ENCODE data around the gene SFXN5. TPM values are rescaled to one million over a fixed set of nuclear protein-coding genes. Genes with fewer than 3 reads are reported as not detected.

Gene SFXN5
- total and polyA plus RNA-seq, 2 of the 8 experiments (the other 6 are each of a cell fraction or from before 2014, with no cell fraction given) = 29.3 to 33.1 TPM

DNA sequence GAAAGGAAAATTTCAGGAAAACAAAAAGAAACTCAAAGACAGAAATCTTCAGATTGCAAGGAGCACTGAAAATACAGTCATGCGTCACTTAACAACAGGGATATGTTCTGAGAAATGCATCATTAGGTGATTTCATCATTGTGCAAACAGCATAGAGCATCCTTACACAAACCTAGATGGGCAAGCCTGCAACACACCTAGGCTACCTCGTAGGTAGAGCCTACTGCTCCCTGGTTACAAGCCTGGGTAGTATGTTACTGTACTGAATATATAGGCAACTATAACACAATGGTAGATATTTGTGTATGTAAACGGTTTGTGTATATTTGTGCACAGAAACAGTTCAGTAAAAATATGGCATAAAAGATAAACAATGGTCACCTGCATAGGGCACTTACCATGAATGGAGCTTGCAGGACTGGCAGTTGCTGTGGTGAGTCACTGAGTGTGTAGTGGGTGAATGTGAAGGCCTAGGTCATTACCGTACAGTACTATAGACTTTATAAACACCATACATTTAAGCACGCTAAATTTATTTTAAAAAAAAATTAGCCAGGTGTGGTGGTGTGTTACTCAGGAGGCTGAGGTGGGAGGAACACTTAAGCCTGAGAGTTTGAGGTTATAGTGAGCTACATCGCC lies 33.4 kb downstream of the SFXN5 start:
- peaks cover 0 to 11% (median 8%) of the 10 kb centered on the region in 4 experiments; a peak in 5 of 7 replicates for H3K4me1 ChIP-seq (replicated peaks in 1 of 4; ENCODE audit: control insufficient read depth in 3 of 4, insufficient read depth in 4 of 4, low read length in 3 of 4)
- H2BK12ac ChIP-seq (ENCODE audit: low read depth, low read length) = no peak overlapping the region
- no peak overlapping the region for H2AK5ac ChIP-seq (ENCODE audit: low read depth, low read length)
- no peak overlapping the region for H3K9ac ChIP-seq (replicated peaks in 1 of 4; ENCODE audit: extremely low read depth in 1 of 4, low read depth in 3 of 4, low read length in 3 of 4)
- no peaks in the 10 kb centered on the region for H3K27me3 ChIP-seq (replicated peaks in 1 of 4; ENCODE audit: control insufficient read depth in 3 of 4, extremely low read depth in 1 of 4, insufficient read depth in 3 of 4, low read length in 3 of 4)
- CTCF ChIA-PET (ENCODE audit: partially characterized antibody) = interaction anchor here (0.6 to 2.4 kb wide), 7 partner anchors 18 to 148 kb away, joined by 3 to 8 read pairs (median 5); no protein-coding TSS in a partner anchor
- no peak overlapping the region for H4K5ac ChIP-seq (ENCODE audit: insufficient read length, low read depth, low read length)
- no peak overlapping the region for H2BK20ac ChIP-seq (ENCODE audit: low read length)
- no peak overlapping the region for H3K4ac ChIP-seq (replicated peaks; ENCODE audit: insufficient read length, low read depth, low read length)
- no peak overlapping the region for H4K91ac ChIP-seq (replicated peaks; ENCODE audit: insufficient read length, low read length)
- peaks cover 0 to 2% (median 0%) of the 10 kb centered on the region in 4 experiments; a peak in 2 of 8 replicates for H3K36me3 ChIP-seq (ENCODE audit: control insufficient read depth in 2 of 4, insufficient read depth in 4 of 4, low read length in 3 of 4)
- POLR2A ChIA-PET (ENCODE audit: partially characterized antibody) = interaction anchor here (0.6 kb wide), 1 partner anchor 12 kb away, joined by 3 read pairs; no protein-coding TSS in a partner anchor
- no peaks in the 10 kb centered on the region for H3K79me1 ChIP-seq (ENCODE audit: low read depth, low read length)
- no peak overlapping the region for H3K56ac ChIP-seq (replicated peaks; ENCODE audit: insufficient read length, low read depth, low read length)
- H3K23me2 ChIP-seq (ENCODE audit: low read depth, low read length) = no peaks in the 10 kb centered on the region
- DNase-seq (ENCODE audit: low read depth in 1 of 2, low spot score in 2 of 2) (no peak), FAIRE-seq (no peak)
- no peak overlapping the region for H3K18ac ChIP-seq (ENCODE audit: extremely low read depth, low read length)
- no peak overlapping the region for H3K23ac ChIP-seq (ENCODE audit: insufficient read length)
- H3K27ac ChIP-seq (ENCODE audit: low read depth, low read length) = no peak overlapping the region
- no peak overlapping the region for H2BK5ac ChIP-seq (ENCODE audit: low read depth, low read length)
- WGBS, 2 experiments (ENCODE audit: extremely low coverage in 1 of 2, insufficient coverage in 1 of 2, insufficient read length in 1 of 2, insufficient replicate concordance in 2 of 2, low coverage in 1 of 2, low lambda C conversion rate in 2 of 2, missing lambda C conversion rate in 1 of 2) = 87% methylated on average over 6 of the region's 6 CpGs; no CpG with 5 or more reads in 1 of the 2 experiments
- H2BK120ac ChIP-seq (replicated peaks; ENCODE audit: low read depth, low read length) = no peak overlapping the region
- H4K8ac ChIP-seq (ENCODE audit: extremely low read depth, insufficient read depth, low read length) = no peak overlapping the region
- no peaks in the 10 kb centered on the region for H3K9me3 ChIP-seq (ENCODE audit: insufficient read depth in 2 of 2, low read depth in 1 of 2, low read length in 1 of 2)
- no peaks in the 10 kb centered on the region for H3K79me2 ChIP-seq (ENCODE audit: control insufficient read depth in 1 of 2, insufficient read depth in 2 of 2, low read length in 2 of 2)
- H3K4me3 ChIP-seq (ENCODE audit: extremely low read depth in 1 of 4, insufficient read depth in 2 of 4, low read depth in 3 of 4, low read length in 4 of 4) = no peak overlapping the region
- no peak overlapping the region for H2AFZ ChIP-seq (ENCODE audit: low read length)
- no peak overlapping the region for H3K4me2 ChIP-seq (ENCODE audit: insufficient read depth in 1 of 2, low read depth in 2 of 2, low read length in 2 of 2)
- H3K14ac ChIP-seq (ENCODE audit: insufficient read length) = no peak overlapping the region
- peaks cover 2 to 4% of the 10 kb centered on the region in 2 experiments for H4K20me1 ChIP-seq (replicated peaks in 1 of 2; ENCODE audit: control insufficient read depth in 1 of 2, insufficient read depth in 2 of 2, low read length in 2 of 2)
- H2BK15ac ChIP-seq (ENCODE audit: low read length) = no peak overlapping the region
- TF ChIP-seq SAP30 (IDR thresholded peaks at IDR 0.05; ENCODE audit: insufficient read depth, insufficient replicate concordance, low read length) (no peak), TEAD4 (IDR thresholded peaks at IDR 0.05; ENCODE audit: low read depth, low read length) (no peak), JUND (IDR thresholded peaks at IDR 0.05; ENCODE audit: low read length) (no peak), SRF (IDR thresholded peaks at IDR 0.05; ENCODE audit: low read depth, low read length) (no peak), CBX8 (IDR thresholded peaks at IDR 0.05; ENCODE audit: borderline replicate concordance, low read depth, low read length) (no peak), EZH2 (IDR thresholded peaks at IDR 0.05; ENCODE audit: low read depth, low read length, severe bottlenecking) (no peak), RBBP5 (IDR thresholded peaks at IDR 0.05; ENCODE audit: borderline replicate concordance, low read depth, low read length) (no peak), BCL11A (IDR thresholded peaks at IDR 0.05; ENCODE audit: low read depth in 2 of 2, low read length in 2 of 2) (no peak), CREB1 (IDR thresholded peaks at IDR 0.05) (no peak), CEBPB (IDR thresholded peaks at IDR 0.05; ENCODE audit: low read depth, low read length) (no peak), JUN (IDR thresholded peaks at IDR 0.05; ENCODE audit: low read depth, low read length) (no peak)
- TF ChIP-seq, protein P1, sequence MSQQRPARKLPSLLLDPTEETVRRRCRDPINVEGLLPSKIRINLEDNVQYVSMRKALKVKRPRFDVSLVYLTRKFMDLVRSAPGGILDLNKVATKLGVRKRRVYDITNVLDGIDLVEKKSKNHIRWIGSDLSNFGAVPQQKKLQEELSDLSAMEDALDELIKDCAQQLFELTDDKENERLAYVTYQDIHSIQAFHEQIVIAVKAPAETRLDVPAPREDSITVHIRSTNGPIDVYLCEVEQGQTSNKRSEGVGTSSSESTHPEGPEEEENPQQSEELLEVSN (IDR thresholded peaks at IDR 0.05) = no peak
